SK-N-SH (cell line): Measurements from ENCODE around the gene FBXO44.
A peak's percentile ranks its signal among the peaks of the same experiment; 100 is the strongest.

Experiments
- CHD2 ChIP-seq: fragments of 150-350 bp; IDR thresholded peaks from 2 replicates; pipeline ENCODE4 v1.6.1; 2018; ENCODE audit warnings: low read length; ENCODE audit not compliant: partially characterized antibody
- CTCF ChIP-seq: fragments of 200-600 bp; sonication (generic); IDR thresholded peaks from 2 replicates; pipeline ENCODE4 v1.6.1; 2017; ENCODE audit warnings: antibody characterized with exemption, mild to moderate bottlenecking, moderate library complexity
- ELF1 ChIP-seq: IDR thresholded peaks from 2 replicates; pipeline ENCODE4 v1.4.0; 2012
- EP300 ChIP-seq, 2 experiments: IDR thresholded peaks; 2 replicates each; pipeline versions ENCODE4 v1.4.0 to v1.6.1; 2012; ENCODE audit warnings: borderline replicate concordance in 1 of 2, low read depth in 1 of 2, low read length in 1 of 2
- EZH2phosphoT487 ChIP-seq: fragments of 200-600 bp; sonication (generic); IDR thresholded peaks from 2 replicates; pipeline ENCODE4 v1.6.1; 2017; ENCODE audit warnings: low read depth, mixed run types, mild to moderate bottlenecking, antibody characterized with exemption, moderate library complexity, borderline replicate concordance
- GABPA ChIP-seq: IDR thresholded peaks from 2 replicates; pipeline ENCODE4 v1.4.0; 2012; ENCODE audit warnings: low read depth, mild to moderate bottlenecking
- MXI1 ChIP-seq: IDR thresholded peaks from 2 replicates; pipeline ENCODE4 v1.6.1; 2012; ENCODE audit warnings: mild to moderate bottlenecking, low read depth, low read length, improper control_type of control experiment
- PBX3 ChIP-seq: IDR thresholded peaks from 2 replicates; pipeline ENCODE4; 2012
- POLR2AphosphoS5 ChIP-seq: IDR thresholded peaks from 2 replicates; pipeline ENCODE4 v1.6.1; 2012; ENCODE audit warnings: low read depth, low read length
- RAD21 ChIP-seq: IDR thresholded peaks from 2 replicates; pipeline ENCODE4 v1.6.1; 2012; ENCODE audit warnings: mild to moderate bottlenecking, low read length
- RXRA ChIP-seq: IDR thresholded peaks from 2 replicates; pipeline ENCODE4 v1.4.0; 2012; ENCODE audit warnings: low read depth, mild to moderate bottlenecking, borderline replicate concordance
- TCF12 ChIP-seq: IDR thresholded peaks from 2 replicates; pipeline ENCODE4 v1.4.0; 2012
- TEAD4 ChIP-seq: IDR thresholded peaks from 2 replicates; pipeline ENCODE4 v1.4.0; 2012; ENCODE audit warnings: mild to moderate bottlenecking, borderline replicate concordance; ENCODE audit not compliant: insufficient read depth
- USF2 ChIP-seq: fragments of 150-350 bp; IDR thresholded peaks from 2 replicates; pipeline ENCODE4 v1.6.1; 2017; ENCODE audit warnings: antibody characterized with exemption, low read length, low read depth, borderline replicate concordance

GRCh38 chr1:11693024-11693590 is 38.4 kb downstream of the FBXO44 start:
- TF ChIP-seq RXRA (no peak), POLR2AphosphoS5 (no peak), USF2 (no peak), EP300 (IDR thresholded peaks at IDR 0.05; ENCODE audit: borderline replicate concordance in 1 of 2, low read depth in 1 of 2, low read length in 1 of 2) (no peak), TEAD4 (no peak), EZH2phosphoT487 (no peak), CTCF (no peak), TCF12 (peak; percentile 71), PBX3 (peak; percentile 60), RAD21 (no peak), MXI1 (no peak), CHD2 (no peak), ELF1 (no peak), GABPA (no peak)
